Measurements from ENCODE around the gene BRMS1.
"Not testable (repeated sequence)": the region's sequence is repeated elsewhere in the genome, so short reads cannot be mapped to it uniquely, and the experiment has no call there.

BRMS1 gene

GRCh38 chr11:66322732-66323427 lies 22.0 kb downstream of the BRMS1 start:
- DNase-seq: no peak

- no peak for DNase-seq
Measured at GRCh38 chr11:66321606-66322005, 23.3 kb downstream of the BRMS1 start.

- DNase-seq: not testable (repeated sequence)
Measured at GRCh38 chr11:66320748-66321147, 24.2 kb downstream of the BRMS1 start.

DNA sequence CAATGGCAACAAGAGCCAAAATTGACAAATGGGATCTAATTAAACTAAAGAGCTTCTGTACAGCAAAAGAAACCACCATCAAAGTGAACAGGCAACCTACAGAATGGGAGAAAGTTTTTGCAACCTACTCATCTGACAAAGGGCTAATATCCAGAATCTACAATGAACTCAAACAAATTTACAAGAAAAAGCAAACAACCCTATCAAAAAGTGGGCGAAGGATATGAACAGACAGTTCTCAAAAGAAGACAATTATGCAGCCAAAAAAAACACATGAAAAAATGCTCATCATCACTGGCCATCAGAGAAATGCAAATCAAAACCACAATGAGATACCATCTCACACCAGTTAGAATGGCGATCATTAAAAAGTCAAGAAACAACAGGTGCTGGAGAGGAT lies 24.6 kb downstream of the BRMS1 start:
- DNase-seq: not testable (repeated sequence)

GRCh38 chr11:66318600-66318970 lies 26.3 kb downstream of the BRMS1 start:
- DNase-seq: no peak

- peak; percentile 79 to 89 (median 87) for DNase-seq
Measured at GRCh38 chr11:66317723-66318599, 26.9 kb downstream of the BRMS1 start.

- peak in 2 of 3 donors; percentile 47 to 70 for DNase-seq
Measured at GRCh38 chr11:66317322-66317722, 27.6 kb downstream of the BRMS1 start.

DNA sequence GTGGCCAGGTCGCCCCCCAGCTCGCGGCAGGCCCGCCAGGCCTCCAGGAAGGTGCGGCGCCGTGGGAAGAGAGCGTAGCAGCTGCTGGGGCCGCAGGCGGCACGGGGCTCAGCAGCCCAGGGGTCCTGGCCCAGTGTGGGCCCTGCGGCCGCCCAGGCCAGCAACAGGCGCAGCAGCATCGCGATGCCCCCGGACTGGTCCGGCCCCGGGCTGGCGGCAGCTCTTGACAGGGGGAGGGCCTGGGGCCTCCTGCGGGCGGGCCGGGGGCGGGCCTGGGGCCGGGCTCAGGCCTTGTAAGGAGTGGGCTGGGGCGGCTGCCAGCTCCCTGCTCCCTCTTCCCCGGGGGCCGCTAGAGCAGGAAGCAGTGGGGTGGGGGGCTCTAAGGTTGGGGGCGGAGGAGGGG lies 28.1 kb downstream of the BRMS1 start, which contains the start of gene CD248:
TSS of gene CD248 (minus strand) at position 196 of the 403 bp plus-strand sequence. CDS start at position 179, 17 bp downstream.
- no peak for DNase-seq

DNA sequence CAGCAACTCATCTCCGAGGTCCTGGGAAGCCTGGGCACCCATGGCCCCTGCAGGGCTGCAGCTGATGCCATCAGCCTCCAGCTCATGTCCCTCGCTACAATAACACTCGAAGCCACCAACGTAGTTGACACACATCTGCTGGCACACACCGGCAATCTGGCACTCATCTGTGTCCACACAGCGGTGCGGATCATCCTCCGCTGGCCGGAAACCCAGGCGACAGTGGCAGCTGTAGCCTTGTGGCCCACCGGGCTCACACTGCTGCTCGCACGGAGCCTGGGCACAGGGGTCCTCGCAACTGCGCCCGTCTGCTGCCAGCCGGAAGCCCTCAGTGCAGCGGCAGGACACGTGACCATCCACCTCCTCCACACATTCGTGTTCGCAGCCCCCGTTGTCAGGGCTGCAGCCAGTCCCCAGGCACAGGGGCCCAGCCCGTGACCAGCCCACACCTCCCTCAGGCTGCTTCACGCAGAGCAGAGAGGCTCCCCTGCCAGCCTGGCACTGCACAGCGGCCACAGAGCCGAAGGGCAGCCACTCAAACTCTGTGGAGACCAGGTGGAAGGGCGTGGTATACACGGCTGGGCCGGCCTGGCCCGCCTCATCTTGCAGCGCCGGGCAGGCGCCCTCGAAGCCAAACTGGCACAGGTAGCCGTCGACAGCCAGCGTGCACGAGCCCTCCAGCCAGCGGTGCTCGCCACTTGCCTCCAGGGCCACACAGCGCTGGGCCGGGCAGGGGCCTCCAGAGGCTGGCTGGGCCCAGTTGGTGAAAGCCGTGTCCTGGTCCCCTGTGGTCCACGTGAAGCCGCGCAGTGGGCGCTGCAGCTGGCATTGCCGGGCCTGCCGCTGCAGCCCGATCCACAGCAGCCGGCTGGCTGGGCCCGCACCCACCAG lies 28.7 kb downstream of the BRMS1 start:
- no peak for DNase-seq

GRCh38 chr11:66315498-66315885 lies 29.4 kb downstream of the BRMS1 start:
- no peak for DNase-seq

GRCh38 chr11:66314561-66315497 lies 30.1 kb downstream of the BRMS1 start:
- DNase-seq: no peak

- no peak for DNase-seq
Measured at GRCh38 chr11:66314186-66314501, 30.8 kb downstream of the BRMS1 start.

DNA sequence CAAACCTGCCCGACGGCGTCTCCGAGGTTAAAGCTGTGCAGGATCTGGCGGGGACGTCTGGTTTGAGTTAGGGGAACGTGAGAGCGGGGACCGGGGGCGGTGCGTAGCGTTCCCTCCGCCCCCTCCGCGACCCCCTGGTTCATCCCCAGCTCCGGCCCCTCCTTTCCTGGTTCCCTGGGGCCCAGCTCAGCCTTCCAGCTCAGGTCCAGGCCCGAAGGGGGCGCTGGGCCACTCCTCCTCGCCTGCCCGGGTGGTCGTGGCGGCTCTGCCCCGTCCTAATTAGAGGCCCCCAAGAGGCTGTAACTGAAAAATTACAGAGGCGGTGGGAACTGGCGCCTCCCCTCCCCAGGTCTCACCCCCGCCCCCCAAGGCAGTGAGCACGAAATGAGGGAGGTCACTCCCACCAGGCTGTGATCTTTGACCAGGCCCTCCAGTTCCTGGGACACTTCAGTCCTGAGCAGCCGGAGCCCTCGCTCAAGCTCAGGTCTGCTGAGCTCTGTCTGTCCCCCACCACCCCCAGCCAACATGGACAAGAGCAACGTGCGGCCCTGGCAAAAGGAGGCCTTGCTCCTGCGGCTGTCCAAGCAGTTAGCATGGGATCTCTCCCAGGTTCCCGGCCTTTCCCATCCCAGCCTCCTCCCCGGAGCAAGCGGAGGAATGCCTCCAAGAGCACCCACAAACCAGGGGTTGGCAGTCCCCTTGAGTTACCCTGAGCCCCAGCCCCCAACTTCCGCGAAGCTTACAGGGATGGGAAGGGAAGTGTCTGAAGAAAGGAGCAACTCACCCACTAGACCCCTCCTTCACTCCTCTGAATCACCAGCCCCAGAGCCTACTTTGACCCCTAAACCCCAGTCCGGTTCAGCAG lies 31.4 kb downstream of the BRMS1 start:
- DNase-seq: no peak

DNA sequence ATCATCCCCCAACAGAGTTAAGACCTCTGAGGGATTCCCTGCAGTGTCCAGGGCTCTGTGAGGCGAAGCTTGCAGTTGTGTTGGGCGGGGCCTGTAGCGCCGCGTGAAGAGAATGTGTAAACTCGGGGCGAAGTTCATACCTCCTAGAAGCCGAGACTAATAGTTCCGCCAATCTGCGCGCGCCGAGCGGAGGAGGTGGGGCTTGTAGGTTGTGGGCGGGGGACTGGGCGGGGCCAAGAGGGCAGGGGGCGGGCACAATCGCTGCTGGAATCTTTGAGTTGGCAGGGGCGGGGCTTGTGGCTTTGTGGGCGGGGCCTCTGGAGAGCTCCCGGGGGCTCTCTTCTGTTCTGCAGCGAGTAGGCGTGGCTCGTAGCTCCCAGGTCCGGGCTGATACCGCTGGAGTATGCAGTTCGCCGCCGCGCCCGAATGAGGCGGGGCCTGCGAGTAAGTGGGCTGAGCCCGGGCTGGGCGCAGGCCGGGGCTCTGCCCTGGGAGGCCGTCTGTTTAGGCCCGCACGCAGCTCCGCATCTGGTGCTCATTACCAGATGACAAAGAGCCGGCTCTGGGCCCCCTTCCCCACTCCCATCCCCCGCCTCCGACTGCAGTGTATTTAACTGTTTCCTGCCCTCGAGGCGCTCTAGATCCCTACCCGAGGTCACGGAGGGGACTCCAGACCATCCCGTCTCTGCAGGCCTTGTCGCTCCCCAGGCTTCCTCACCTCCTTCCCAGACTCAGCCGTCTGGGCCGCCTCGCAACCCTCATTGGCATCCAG lies 32.2 kb downstream of the BRMS1 start:
- DNase-seq: peak; percentile 97 to 99 (median 98)

- peak; percentile 90 to 97 (median 93) for DNase-seq
Measured at GRCh38 chr11:66311965-66312548, 32.8 kb downstream of the BRMS1 start.

GRCh38 chr11:66311470-66311964 lies 33.4 kb downstream of the BRMS1 start:
- DNase-seq: no peak

DNA sequence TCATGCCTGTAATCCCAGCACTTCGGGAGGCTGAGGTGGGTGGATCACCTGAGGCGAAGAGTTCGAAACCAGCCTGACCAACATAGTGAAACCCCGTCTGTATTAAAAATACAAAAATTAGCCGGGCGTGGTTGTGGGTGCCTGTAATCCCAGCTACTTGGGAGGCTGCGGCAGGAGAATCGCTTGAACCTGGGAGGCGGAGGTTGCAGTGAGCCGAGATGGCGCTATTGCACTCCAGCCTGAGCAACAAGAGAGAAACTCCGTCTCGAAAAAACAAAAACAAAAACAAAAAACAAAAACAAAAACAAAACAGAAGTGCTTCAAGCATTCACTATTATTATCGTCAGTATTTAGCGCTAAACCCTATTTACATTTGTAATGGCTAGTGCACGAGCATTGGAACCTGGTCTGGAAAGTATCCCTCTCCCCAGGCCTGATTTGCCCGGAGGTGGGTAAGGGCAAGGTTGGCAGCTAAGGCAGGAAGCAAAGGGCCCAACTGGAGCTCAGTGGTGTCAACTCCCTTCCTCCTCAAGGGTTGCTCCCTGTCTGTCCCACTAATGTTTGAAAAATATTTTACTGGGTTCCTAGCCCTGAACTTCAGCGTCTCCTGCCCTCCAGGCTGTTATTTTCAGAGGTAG lies 34.0 kb downstream of the BRMS1 start:
- DNase-seq: not testable (repeated sequence)

GRCh38 chr11:66310324-66310723 lies 34.6 kb downstream of the BRMS1 start:
- DNase-seq: no peak

DNA sequence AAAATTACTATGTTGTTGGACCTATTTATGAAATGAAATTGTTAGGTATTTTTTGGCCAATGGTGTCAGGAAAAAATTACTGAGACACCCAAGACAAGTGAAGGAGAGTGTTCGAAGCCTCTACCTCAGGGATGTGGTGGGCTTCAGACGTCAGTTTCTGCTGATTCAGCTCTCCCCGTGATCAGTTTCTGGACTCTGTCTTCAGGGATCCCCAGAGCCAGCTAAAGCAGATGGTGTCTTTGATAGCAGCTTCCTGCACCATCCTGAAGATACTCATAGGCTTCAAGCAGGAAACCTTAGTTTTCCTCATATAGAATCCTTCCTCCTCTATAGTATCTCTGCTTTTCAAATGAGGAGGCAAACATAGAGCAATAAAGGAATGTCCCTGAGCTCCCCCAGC lies 35.4 kb downstream of the BRMS1 start:
- DNase-seq: peak in 1 of 3 donors; percentile 38

Measured in suppressor macrophage treated with lipopolysaccharide for 1 hour (primary cell).